ENCODE data around the gene OR6Y1.

Gene OR6Y1

DNA sequence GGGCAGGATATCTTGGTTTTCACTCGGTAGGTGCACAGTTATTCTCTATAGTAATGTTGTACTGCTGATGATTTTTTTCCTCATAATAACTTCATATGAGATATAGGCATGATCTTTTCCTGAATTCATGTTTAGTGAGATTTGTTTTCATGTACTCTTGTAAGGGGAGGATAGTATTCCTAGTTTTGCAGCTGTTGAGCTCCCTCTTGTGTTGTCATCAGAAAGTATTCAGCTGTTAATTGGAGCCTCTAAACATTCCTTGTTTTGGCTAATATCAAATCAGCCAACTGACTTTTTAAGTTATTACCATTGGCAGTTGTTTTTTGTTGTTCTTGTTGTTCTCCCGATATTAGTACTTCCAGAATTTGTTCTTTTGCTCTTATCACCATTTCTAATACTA is 57.8 kb downstream of the OR6Y1 start:
- peak; percentile 72 for FAIRE-seq

- FAIRE-seq: no peak
Measured at GRCh38 chr1:158494796-158495195, 59.4 kb downstream of the OR6Y1 start.

Measured in TTC549 (cell line).